ENCODE measurements around the gene C3orf38.

- TF ChIP-seq CREB1 (IDR thresholded peaks at IDR 0.05; ENCODE audit: low read depth) (no peak), EP300 (IDR thresholded peaks at IDR 0.05; ENCODE audit: borderline replicate concordance) (no peak), REST (IDR thresholded peaks at IDR 0.05; ENCODE audit: low read depth) (no peak)
Measured at GRCh38 chr3:88114878-88115549, 34.7 kb upstream of the C3orf38 start.
